HCT116 (cell line): ENCODE measurements around the gene ADD3.

Experiments used
- EZH2 ChIP-seq: fragments of 200-600 bp; sonication (generic); IDR thresholded peaks from 2 replicates; pipeline ENCODE4 v1.6.1; 2017; ENCODE audit warnings: antibody characterized with exemption, mixed run types
- EZH2phosphoT487 ChIP-seq: fragments of 200-600 bp; IDR thresholded peaks from 2 replicates; pipeline ENCODE4 v1.6.1; 2018; ENCODE audit warnings: antibody characterized with exemption, borderline replicate concordance
- POLR2A ChIP-seq: IDR thresholded peaks from 2 replicates; pipeline ENCODE4 v1.7.0; 2011; ENCODE audit warnings: borderline replicate concordance; ENCODE audit not compliant: insufficient read depth, insufficient read length; ENCODE audit errors: extremely low read depth
- POLR2AphosphoS5 ChIP-seq: IDR thresholded peaks from 2 replicates; pipeline ENCODE4 v1.6.1; 2011; ENCODE audit warnings: mild to moderate bottlenecking, low read depth, low read length, moderate library complexity
- REST ChIP-seq: IDR thresholded peaks from 2 replicates; pipeline ENCODE4 v1.6.1; 2012; ENCODE audit warnings: low read depth
- TCF7L2 ChIP-seq: IDR thresholded peaks from 2 replicates; pipeline ENCODE4 v1.7.0; 2011; ENCODE audit warnings: borderline replicate concordance, inconsistent platforms; ENCODE audit not compliant: insufficient read depth, insufficient read length; ENCODE audit errors: extremely low read depth
- YY1 ChIP-seq: IDR thresholded peaks from 2 replicates; pipeline ENCODE4 v1.6.1; 2011; ENCODE audit warnings: low read length, low read depth, moderate library complexity, mild to moderate bottlenecking; ENCODE audit not compliant: insufficient replicate concordance; ENCODE audit errors: extremely low read depth
- TF ChIP-seq, protein P1 (sequence below), 3 experiments: fragments of 200-600 bp in 1 of 3; sonication (generic) in 1 of 3; IDR thresholded peaks in 2 of 3; conservative IDR thresholded peaks in 1 of 3; 2 replicates each; pipeline ENCODE4 v1.5.1; 2012 to 2017; ENCODE audit warnings: low read depth in 2 of 3, low read length in 2 of 3, antibody characterized with exemption in 1 of 3, borderline replicate concordance in 1 of 3, control low read depth in 1 of 3, mild to moderate bottlenecking in 1 of 3, mixed read lengths in 1 of 3, mixed run types in 1 of 3, moderate library complexity in 1 of 3; ENCODE audit not compliant: insufficient read depth in 1 of 3
- TF ChIP-seq, protein P2 (sequence below): IDR thresholded peaks from 2 replicates; pipeline ENCODE4 v1.6.1; 2012

DNA sequence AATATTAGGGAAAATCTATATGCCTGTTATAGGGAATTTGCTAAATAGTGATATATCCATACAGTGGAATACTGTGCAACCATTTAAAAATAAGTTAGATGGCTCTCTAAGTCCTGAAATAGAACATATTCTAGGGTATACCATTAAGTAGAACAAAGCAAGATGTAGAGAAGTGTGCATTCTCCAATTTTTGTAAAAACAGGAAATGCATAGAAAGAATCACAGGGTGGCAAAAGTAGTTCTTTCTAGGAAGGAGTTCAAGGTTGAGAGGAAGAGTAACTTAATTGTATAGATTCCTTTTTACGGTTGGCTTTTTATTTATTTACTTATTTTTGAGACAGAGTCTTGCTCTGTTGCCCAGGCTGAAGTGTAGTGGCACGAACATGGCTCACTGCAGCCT lies 43.7 kb downstream of the ADD3 start:
- TF ChIP-seq REST (no peak), POLR2A (no peak), POLR2AphosphoS5 (no peak), EZH2phosphoT487 (no peak), TCF7L2 (no peak), EZH2 (no peak), YY1 (no peak)
- TF ChIP-seq, protein P1, sequence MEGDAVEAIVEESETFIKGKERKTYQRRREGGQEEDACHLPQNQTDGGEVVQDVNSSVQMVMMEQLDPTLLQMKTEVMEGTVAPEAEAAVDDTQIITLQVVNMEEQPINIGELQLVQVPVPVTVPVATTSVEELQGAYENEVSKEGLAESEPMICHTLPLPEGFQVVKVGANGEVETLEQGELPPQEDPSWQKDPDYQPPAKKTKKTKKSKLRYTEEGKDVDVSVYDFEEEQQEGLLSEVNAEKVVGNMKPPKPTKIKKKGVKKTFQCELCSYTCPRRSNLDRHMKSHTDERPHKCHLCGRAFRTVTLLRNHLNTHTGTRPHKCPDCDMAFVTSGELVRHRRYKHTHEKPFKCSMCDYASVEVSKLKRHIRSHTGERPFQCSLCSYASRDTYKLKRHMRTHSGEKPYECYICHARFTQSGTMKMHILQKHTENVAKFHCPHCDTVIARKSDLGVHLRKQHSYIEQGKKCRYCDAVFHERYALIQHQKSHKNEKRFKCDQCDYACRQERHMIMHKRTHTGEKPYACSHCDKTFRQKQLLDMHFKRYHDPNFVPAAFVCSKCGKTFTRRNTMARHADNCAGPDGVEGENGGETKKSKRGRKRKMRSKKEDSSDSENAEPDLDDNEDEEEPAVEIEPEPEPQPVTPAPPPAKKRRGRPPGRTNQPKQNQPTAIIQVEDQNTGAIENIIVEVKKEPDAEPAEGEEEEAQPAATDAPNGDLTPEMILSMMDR (IDR thresholded peaks at IDR 0.05 in 2 of 3, conservative IDR thresholded peaks at IDR 0.05 in 1 of 3; ENCODE audit: borderline replicate concordance in 1 of 3, insufficient read depth in 1 of 3, low read depth in 2 of 3, low read length in 2 of 3): no peak
- TF ChIP-seq, protein P2, sequence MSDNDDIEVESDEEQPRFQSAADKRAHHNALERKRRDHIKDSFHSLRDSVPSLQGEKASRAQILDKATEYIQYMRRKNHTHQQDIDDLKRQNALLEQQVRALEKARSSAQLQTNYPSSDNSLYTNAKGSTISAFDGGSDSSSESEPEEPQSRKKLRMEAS: no peak
